Keratinocyte (primary cell): ENCODE results near the gene PLD1. TPM values are rescaled to one million over a fixed set of nuclear protein-coding genes. Genes with fewer than 3 reads are reported as not detected.
A peak's percentile ranks its signal among the peaks of the same experiment; 100 is the strongest.

Source experiments
- DNase-seq: peaks from one replicate; pipeline ENCODE4 v3.0.0-alpha.2; 2011; ENCODE audit warnings: low read depth, missing footprints, low spot score
- FAIRE-seq: peaks from 2 replicates; lab custom pipeline; 2011; peaks lifted over from hg19 to GRCh38; lab: Jason Lieb, UNC
- H2AFZ ChIP-seq: 2 replicates; pipeline ENCODE4 v1.6.0; 2012; ENCODE audit warnings: low read length, control low read depth, inconsistent platforms; ENCODE audit not compliant: control insufficient read depth
- H3K27ac ChIP-seq: 2 replicates; pipeline ENCODE4 v1.5.1; 2011; ENCODE audit warnings: low read length; ENCODE audit not compliant: control insufficient read depth, insufficient read depth
- H3K27me3 ChIP-seq: 3 replicates; pipeline ENCODE4 v1.6.0; 2011; ENCODE audit warnings: low read length; ENCODE audit not compliant: control insufficient read depth, insufficient read depth; ENCODE audit errors: extremely low read depth
- H3K36me3 ChIP-seq, 2 experiments: 2 replicates in 1 of 2; 3 replicates in 1 of 2; pipeline ENCODE4 v1.5.1; 2011; ENCODE audit warnings: low read length in 2 of 2, mild to moderate bottlenecking in 1 of 2; ENCODE audit not compliant: control insufficient read depth in 2 of 2, insufficient read depth in 2 of 2; ENCODE audit errors: extremely low read depth in 1 of 2
- H3K4me1 ChIP-seq: 3 replicates; pipeline ENCODE4 v1.5.1; 2011; ENCODE audit warnings: low read length; ENCODE audit not compliant: control insufficient read depth, insufficient read depth; ENCODE audit errors: extremely low read depth
- H3K4me2 ChIP-seq: 3 replicates; pipeline ENCODE4 v1.6.0; 2011; ENCODE audit warnings: low read depth, low read length; ENCODE audit not compliant: control insufficient read depth, insufficient read depth; ENCODE audit errors: extremely low read depth
- H3K4me3 ChIP-seq, 3 experiments: fragments of 200-600 bp in 1 of 3; sonication (generic) in 1 of 3; 2 replicates in 2 of 3; 3 replicates in 1 of 3; pipeline ENCODE4 v1.5.1; 2011 to 2016; ENCODE audit warnings: low read length in 3 of 3, mild to moderate bottlenecking in 3 of 3, control low read depth in 2 of 3, inconsistent platforms in 1 of 3, low read depth in 1 of 3, mixed read lengths in 1 of 3, mixed run types in 1 of 3, moderate library complexity in 1 of 3; ENCODE audit not compliant: control insufficient read depth in 2 of 3, insufficient read depth in 2 of 3; ENCODE audit errors: extremely low read depth in 1 of 3
- H3K79me2 ChIP-seq: 2 replicates; pipeline ENCODE4 v1.6.0; 2012; ENCODE audit warnings: low read length; ENCODE audit not compliant: control insufficient read depth, insufficient read depth
- H3K9ac ChIP-seq: 3 replicates; pipeline ENCODE4 v1.6.0; 2011; ENCODE audit warnings: low read length; ENCODE audit not compliant: control insufficient read depth, insufficient read depth; ENCODE audit errors: extremely low read depth
- H3K9me1 ChIP-seq: 3 replicates; pipeline ENCODE4 v1.6.0; 2011; ENCODE audit warnings: low read length; ENCODE audit not compliant: control insufficient read depth, insufficient read depth; ENCODE audit errors: extremely low read depth
- H3K9me3 ChIP-seq: 2 replicates; pipeline ENCODE4 v1.5.1; 2012; ENCODE audit warnings: low read depth, low read length; ENCODE audit not compliant: control insufficient read depth
- H4K20me1 ChIP-seq: 3 replicates; pipeline ENCODE4 v1.6.0; 2011; ENCODE audit warnings: low read length; ENCODE audit not compliant: control insufficient read depth, insufficient read depth; ENCODE audit errors: extremely low read depth
- EZH2 ChIP-seq: IDR thresholded peaks from one replicate; pipeline ENCODE4 v1.6.1; 2012; ENCODE audit warnings: inconsistent platforms, mild to moderate bottlenecking, low read length, moderate library complexity
- dilution Hi-C: fragments of 300-500 bp; cut with MboI; formaldehyde crosslinking; loops from one replicate; pipeline ENCODE4 v1.7.0; 2020; ENCODE audit warnings: low sequenced_read_pairs; ENCODE audit not compliant: extremely low pct_ligation_motif_present
- polyA plus RNA-seq, 5 experiments: library from polyadenylated mRNA; depleted of rRNA in 3 of 5; stranded (reverse) in 3 of 5; stranded (forward) in 1 of 5; unstranded in 1 of 5; fragments of >200 nt; gene quantifications; 1 replicate in 1 of 5; 2 replicates in 3 of 5; 3 replicates in 1 of 5; pipeline versions ENCODE4 v1.2.1 to v1.2.3, GENCODE V29; 2011 to 2012; ENCODE audit warnings: missing spikeins in 2 of 5, low read depth in 1 of 5, low replicate concordance in 1 of 5
- TF ChIP-seq, protein P1 (sequence below), 3 experiments: IDR thresholded peaks in 1 of 3; conservative IDR thresholded peaks in 1 of 3; optimal IDR thresholded peaks in 1 of 3; 2 replicates in 2 of 3; 3 replicates in 1 of 3; pipeline versions ENCODE3 to v1.5.1; 2011; ENCODE audit warnings: low read length in 3 of 3, mild to moderate bottlenecking in 3 of 3, moderate library complexity in 2 of 3, control low read depth in 1 of 3, inconsistent platforms in 1 of 3; ENCODE audit not compliant: insufficient read depth in 2 of 3; ENCODE audit errors: extremely low read depth in 1 of 3

Gene PLD1
- polyA plus RNA-seq, 1 donor (not counting 4 experiments of a cell fraction or from before 2014, with no cell fraction given): 14.7 TPM

GRCh38 chr3:171807129-171807675 is 3.1 kb downstream of the PLD1 start:
- no peak for FAIRE-seq
- Histone ChIP-seq H3K9ac (no peak overlapping the region), H3K4me3 (no peak overlapping the region), H3K36me3 (no peaks in the 10 kb centered on the region), H3K27me3 (no peaks in the 10 kb centered on the region), H3K79me2 (peaks cover 11% of the 10 kb centered on the region), H4K20me1 (no peaks in the 10 kb centered on the region), H2AFZ (no peak overlapping the region), H3K9me1 (no peaks in the 10 kb centered on the region), H3K4me1 (peaks cover 36% of the 10 kb centered on the region), H3K4me2 (no peak overlapping the region), H3K9me3 (no peaks in the 10 kb centered on the region), H3K27ac (peak overlapping the region; percentile 48)
- no peak for TF ChIP-seq EZH2
- TF ChIP-seq, protein P1, sequence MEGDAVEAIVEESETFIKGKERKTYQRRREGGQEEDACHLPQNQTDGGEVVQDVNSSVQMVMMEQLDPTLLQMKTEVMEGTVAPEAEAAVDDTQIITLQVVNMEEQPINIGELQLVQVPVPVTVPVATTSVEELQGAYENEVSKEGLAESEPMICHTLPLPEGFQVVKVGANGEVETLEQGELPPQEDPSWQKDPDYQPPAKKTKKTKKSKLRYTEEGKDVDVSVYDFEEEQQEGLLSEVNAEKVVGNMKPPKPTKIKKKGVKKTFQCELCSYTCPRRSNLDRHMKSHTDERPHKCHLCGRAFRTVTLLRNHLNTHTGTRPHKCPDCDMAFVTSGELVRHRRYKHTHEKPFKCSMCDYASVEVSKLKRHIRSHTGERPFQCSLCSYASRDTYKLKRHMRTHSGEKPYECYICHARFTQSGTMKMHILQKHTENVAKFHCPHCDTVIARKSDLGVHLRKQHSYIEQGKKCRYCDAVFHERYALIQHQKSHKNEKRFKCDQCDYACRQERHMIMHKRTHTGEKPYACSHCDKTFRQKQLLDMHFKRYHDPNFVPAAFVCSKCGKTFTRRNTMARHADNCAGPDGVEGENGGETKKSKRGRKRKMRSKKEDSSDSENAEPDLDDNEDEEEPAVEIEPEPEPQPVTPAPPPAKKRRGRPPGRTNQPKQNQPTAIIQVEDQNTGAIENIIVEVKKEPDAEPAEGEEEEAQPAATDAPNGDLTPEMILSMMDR (optimal IDR thresholded peaks at IDR 0.05 in 1 of 3, IDR thresholded peaks at IDR 0.05 in 1 of 3, conservative IDR thresholded peaks at IDR 0.05 in 1 of 3; ENCODE audit: extremely low read depth in 1 of 3, insufficient read depth in 2 of 3, low read length in 3 of 3): no peak
- no peak for DNase-seq
- dilution Hi-C loops: no loop called here

GRCh38 chr3:171806200-171807128 is 3.8 kb downstream of the PLD1 start:
- H3K27me3 ChIP-seq: no peaks in the 10 kb centered on the region
- DNase-seq (no peak), FAIRE-seq (no peak)
- TF ChIP-seq, protein P1 (optimal IDR thresholded peaks at IDR 0.05 in 1 of 3, IDR thresholded peaks at IDR 0.05 in 1 of 3, conservative IDR thresholded peaks at IDR 0.05 in 1 of 3; ENCODE audit: extremely low read depth in 1 of 3, insufficient read depth in 2 of 3, low read length in 3 of 3): no peak
- TF ChIP-seq EZH2: no peak
- dilution Hi-C loops: no loop called here
- no peaks in the 10 kb centered on the region for H3K36me3 ChIP-seq
- peak overlapping the region; percentile 48 for H3K27ac ChIP-seq
- H4K20me1 ChIP-seq: no peaks in the 10 kb centered on the region
- peaks cover 11% of the 10 kb centered on the region for H3K79me2 ChIP-seq
- H2AFZ ChIP-seq: no peak overlapping the region
- H3K9ac ChIP-seq: no peak overlapping the region
- no peak overlapping the region for H3K4me2 ChIP-seq
- peaks cover 39% of the 10 kb centered on the region for H3K4me1 ChIP-seq
- no peaks in the 10 kb centered on the region for H3K9me1 ChIP-seq
- H3K4me3 ChIP-seq: no peak overlapping the region
- H3K9me3 ChIP-seq: no peaks in the 10 kb centered on the region
